Measurements from ENCODE around the gene TLK2. TPM values are rescaled to one million over a fixed set of nuclear protein-coding genes. Genes with fewer than 3 reads are reported as not detected.
"Not testable (repeated sequence)": the region's sequence is repeated elsewhere in the genome, so short reads cannot be mapped to it uniquely, and the experiment has no call there.

The TLK2 gene
- 63.9 and 65.2 TPM in 2 replicates for polyA plus RNA-seq
- polyA minus RNA-seq: 97.4 and 118 TPM in 2 replicates

DNA sequence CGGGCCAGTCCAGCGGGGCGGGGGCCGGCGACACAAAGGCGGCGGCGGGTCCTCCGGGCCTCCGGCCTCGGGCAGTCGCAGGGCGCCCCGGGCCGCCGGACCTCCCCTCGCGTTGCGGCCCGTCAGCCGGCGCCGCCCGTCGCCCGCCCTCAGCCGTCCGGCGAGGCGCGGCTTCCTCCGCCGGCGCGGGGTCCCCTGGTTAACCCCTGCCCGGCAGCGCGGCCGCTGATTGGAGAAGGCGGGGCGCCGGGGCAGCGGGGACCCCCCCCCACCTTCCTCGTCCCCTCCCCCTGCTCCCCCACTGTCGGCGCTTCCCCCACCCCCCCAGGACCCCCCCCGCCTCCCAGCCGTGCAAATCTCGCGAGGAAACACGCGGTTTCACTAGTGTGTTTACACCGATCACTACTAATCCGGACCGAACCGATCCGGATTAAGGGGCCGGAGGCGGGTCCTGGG, at the start of gene TLK2:
Gene TLK2 (plus strand): TSS at position 402 of the 456 bp plus-strand sequence. CDS start 2,301 bp downstream, outside the sequence.
- Histone ChIP-seq H3K36me3 (ENCODE audit: insufficient read depth, low read length) (no peaks in the 10 kb centered on the region), H2AFZ (ENCODE audit: low read depth, low read length) (no peak within 1 kb of the TSS), H3K9ac (ENCODE audit: low read length) (peak within 1 kb of the TSS; percentile 77), H3K27me3 (ENCODE audit: insufficient read depth, low read depth, low read length) (no peaks in the 10 kb centered on the region), H3K4me3 (ENCODE audit: low read length) (peak within 1 kb of the TSS; percentile 68), H3K79me2 (replicated peaks; ENCODE audit: insufficient read depth, low read length) (peaks cover 34% of the 10 kb centered on the region), H3F3A (ENCODE audit: insufficient read depth, low read length, poor library complexity, severe bottlenecking) (no peaks in the 10 kb centered on the region), H4K20me1 (ENCODE audit: insufficient read depth) (no peaks in the 10 kb centered on the region), H3K4me2 (ENCODE audit: low read length) (peak within 1 kb of the TSS; percentile 76), H3K9me3 (ENCODE audit: low read length) (no peaks in the 10 kb centered on the region), H3K27ac (ENCODE audit: low read length) (peak within 1 kb of the TSS; percentile 63), H3K9me2 (ENCODE audit: insufficient read depth, low read length) (no peaks in the 10 kb centered on the region)
- TF ChIP-seq RAD21 (conservative IDR thresholded peaks at IDR 0.05): no peak
- no peak for TF ChIP-seq MXI1 (conservative IDR thresholded peaks at IDR 0.05; ENCODE audit: poor library complexity, severe bottlenecking)
- TF ChIP-seq, protein P1, sequence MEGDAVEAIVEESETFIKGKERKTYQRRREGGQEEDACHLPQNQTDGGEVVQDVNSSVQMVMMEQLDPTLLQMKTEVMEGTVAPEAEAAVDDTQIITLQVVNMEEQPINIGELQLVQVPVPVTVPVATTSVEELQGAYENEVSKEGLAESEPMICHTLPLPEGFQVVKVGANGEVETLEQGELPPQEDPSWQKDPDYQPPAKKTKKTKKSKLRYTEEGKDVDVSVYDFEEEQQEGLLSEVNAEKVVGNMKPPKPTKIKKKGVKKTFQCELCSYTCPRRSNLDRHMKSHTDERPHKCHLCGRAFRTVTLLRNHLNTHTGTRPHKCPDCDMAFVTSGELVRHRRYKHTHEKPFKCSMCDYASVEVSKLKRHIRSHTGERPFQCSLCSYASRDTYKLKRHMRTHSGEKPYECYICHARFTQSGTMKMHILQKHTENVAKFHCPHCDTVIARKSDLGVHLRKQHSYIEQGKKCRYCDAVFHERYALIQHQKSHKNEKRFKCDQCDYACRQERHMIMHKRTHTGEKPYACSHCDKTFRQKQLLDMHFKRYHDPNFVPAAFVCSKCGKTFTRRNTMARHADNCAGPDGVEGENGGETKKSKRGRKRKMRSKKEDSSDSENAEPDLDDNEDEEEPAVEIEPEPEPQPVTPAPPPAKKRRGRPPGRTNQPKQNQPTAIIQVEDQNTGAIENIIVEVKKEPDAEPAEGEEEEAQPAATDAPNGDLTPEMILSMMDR (IDR thresholded peaks at IDR 0.05; ENCODE audit: poor library complexity, severe bottlenecking): no peak
- TF ChIP-seq POLR2AphosphoS5 (IDR thresholded peaks at IDR 0.05): peak; percentile 70
- TF ChIP-seq, protein P2, sequence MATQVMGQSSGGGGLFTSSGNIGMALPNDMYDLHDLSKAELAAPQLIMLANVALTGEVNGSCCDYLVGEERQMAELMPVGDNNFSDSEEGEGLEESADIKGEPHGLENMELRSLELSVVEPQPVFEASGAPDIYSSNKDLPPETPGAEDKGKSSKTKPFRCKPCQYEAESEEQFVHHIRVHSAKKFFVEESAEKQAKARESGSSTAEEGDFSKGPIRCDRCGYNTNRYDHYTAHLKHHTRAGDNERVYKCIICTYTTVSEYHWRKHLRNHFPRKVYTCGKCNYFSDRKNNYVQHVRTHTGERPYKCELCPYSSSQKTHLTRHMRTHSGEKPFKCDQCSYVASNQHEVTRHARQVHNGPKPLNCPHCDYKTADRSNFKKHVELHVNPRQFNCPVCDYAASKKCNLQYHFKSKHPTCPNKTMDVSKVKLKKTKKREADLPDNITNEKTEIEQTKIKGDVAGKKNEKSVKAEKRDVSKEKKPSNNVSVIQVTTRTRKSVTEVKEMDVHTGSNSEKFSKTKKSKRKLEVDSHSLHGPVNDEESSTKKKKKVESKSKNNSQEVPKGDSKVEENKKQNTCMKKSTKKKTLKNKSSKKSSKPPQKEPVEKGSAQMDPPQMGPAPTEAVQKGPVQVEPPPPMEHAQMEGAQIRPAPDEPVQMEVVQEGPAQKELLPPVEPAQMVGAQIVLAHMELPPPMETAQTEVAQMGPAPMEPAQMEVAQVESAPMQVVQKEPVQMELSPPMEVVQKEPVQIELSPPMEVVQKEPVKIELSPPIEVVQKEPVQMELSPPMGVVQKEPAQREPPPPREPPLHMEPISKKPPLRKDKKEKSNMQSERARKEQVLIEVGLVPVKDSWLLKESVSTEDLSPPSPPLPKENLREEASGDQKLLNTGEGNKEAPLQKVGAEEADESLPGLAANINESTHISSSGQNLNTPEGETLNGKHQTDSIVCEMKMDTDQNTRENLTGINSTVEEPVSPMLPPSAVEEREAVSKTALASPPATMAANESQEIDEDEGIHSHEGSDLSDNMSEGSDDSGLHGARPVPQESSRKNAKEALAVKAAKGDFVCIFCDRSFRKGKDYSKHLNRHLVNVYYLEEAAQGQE (IDR thresholded peaks at IDR 0.05; ENCODE audit: borderline replicate concordance): no peak
- TF ChIP-seq EP300 (conservative IDR thresholded peaks at IDR 0.05; ENCODE audit: poor library complexity, severe bottlenecking): no peak
- no peak for TF ChIP-seq SMC3 (conservative IDR thresholded peaks at IDR 0.05; ENCODE audit: poor library complexity)

DNA sequence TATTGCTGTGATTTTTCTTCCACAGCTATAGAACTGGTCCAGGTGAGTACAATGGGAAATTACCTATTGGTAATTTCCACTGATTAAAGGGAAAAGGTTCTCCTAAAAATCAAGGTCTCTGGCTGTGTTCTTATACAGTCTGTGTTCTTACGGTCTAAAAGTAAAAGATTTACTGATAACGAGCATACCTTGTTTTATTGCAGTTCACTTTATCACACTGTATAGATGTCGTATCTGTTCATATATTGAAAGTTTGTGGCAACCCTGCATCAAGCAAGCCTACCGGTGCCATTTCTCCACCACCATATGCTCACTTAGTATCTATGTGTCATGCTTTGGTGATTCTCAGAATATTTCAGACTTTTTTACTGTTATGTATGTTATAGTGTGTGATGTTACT, 43.4 kb upstream of the TLK2 start:
- H3F3A ChIP-seq (ENCODE audit: insufficient read depth, low read length, poor library complexity, severe bottlenecking); H3K9me3 ChIP-seq (ENCODE audit: low read length); H3K9me2 ChIP-seq (ENCODE audit: insufficient read depth, low read length); H4K20me1 ChIP-seq (ENCODE audit: insufficient read depth); H3K36me3 ChIP-seq (ENCODE audit: insufficient read depth, low read length); H2AFZ ChIP-seq (ENCODE audit: low read depth, low read length); H3K4me3 ChIP-seq (ENCODE audit: low read length); H3K79me2 ChIP-seq (replicated peaks; ENCODE audit: insufficient read depth, low read length); H3K27ac ChIP-seq (ENCODE audit: low read length); H3K4me2 ChIP-seq (ENCODE audit: low read length); H3K9ac ChIP-seq (ENCODE audit: low read length); H3K27me3 ChIP-seq (ENCODE audit: insufficient read depth, low read depth, low read length): not testable (repeated sequence)

DNA sequence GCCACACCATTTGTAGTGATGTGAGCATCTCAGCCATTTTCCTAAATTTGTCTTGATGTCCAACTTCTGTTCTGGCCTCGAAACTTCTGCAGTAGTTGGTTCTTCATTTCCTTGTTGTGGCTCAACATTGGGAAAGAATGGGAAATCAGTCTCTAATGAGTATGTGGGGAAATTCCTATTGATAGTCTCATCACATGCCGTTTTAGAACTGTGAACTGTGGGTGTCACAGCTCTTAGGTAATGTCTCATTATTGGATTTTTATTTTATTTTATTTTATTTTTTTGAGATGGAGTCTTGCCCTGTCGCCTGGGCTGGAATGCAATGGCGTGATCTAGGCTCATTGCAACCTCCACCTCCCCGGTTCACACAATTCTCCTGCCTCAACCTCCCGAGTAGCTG, 37.4 kb upstream of the TLK2 start:
- H3K9me3 ChIP-seq (ENCODE audit: low read length); H3K4me2 ChIP-seq (ENCODE audit: low read length); H3K27me3 ChIP-seq (ENCODE audit: insufficient read depth, low read depth, low read length); H3F3A ChIP-seq (ENCODE audit: insufficient read depth, low read length, poor library complexity, severe bottlenecking); H3K36me3 ChIP-seq (ENCODE audit: insufficient read depth, low read length); H2AFZ ChIP-seq (ENCODE audit: low read depth, low read length); H3K4me3 ChIP-seq (ENCODE audit: low read length); H3K27ac ChIP-seq (ENCODE audit: low read length); H3K9ac ChIP-seq (ENCODE audit: low read length); H3K9me2 ChIP-seq (ENCODE audit: insufficient read depth, low read length); H4K20me1 ChIP-seq (ENCODE audit: insufficient read depth); H3K79me2 ChIP-seq (replicated peaks; ENCODE audit: insufficient read depth, low read length): not testable (repeated sequence)

All from neural cell (in vitro differentiated cells).